Activated CD8-positive, alpha-beta T cell treated with anti-CD3 and anti-CD28 coated beads for 36 hours (primary cell): Measurements from ENCODE around the gene MYL3. TPM values are rescaled to one million over a fixed set of nuclear protein-coding genes. Genes with fewer than 3 reads are reported as not detected.

Experiments used
- ATAC-seq: fragments of 200-7000 bp; cut with Tn5 transposase; one replicate; pipeline ENCODE4 v1.10.0; 2021; ENCODE audit warnings: mild to moderate bottlenecking, moderate library complexity
- CTCF ChIA-PET: fragments of 350-600 bp; sonication (Branson Sonifier 250); formaldehyde crosslinking; loops from one replicate; lab custom pipeline; 2021; ENCODE audit warnings: antibody characterized with exemption; lab: Charles Lee
- POLR2A ChIA-PET: fragments of 350-600 bp; sonication (Branson Sonifier 250); formaldehyde crosslinking; loops from one replicate; lab custom pipeline; 2021; ENCODE audit warnings: antibody characterized with exemption; lab: Charles Lee
- DNase-seq: peaks from one replicate; pipeline ENCODE4 v3.0.0-alpha.2; 2020
- H3K27ac Mint-ChIP-seq: one replicate; pipeline ENCODE4 v1.8.0; 2021; ENCODE audit warnings: mild to moderate bottlenecking, mixed read lengths
- H3K27me3 Mint-ChIP-seq: one replicate; pipeline ENCODE4 v1.8.0; 2021; ENCODE audit warnings: mixed read lengths
- H3K36me3 Mint-ChIP-seq: one replicate; pipeline ENCODE4 v1.8.0; 2021; ENCODE audit warnings: low read depth, mixed read lengths
- H3K4me1 Mint-ChIP-seq: one replicate; pipeline ENCODE4 v1.8.0; 2021; ENCODE audit warnings: low read depth, mixed read lengths
- H3K4me3 Mint-ChIP-seq: one replicate; pipeline ENCODE4 v1.8.0; 2021; ENCODE audit warnings: mild to moderate bottlenecking, moderate library complexity, mixed read lengths
- H3K9me3 Mint-ChIP-seq: one replicate; pipeline ENCODE4 v1.8.0; 2021; ENCODE audit warnings: mixed read lengths
- intact Hi-C: fragments of 100-400 bp; cut with micrococcal nuclease; formaldehyde crosslinking; loops from one replicate; pipeline ENCODE4 v1.10.0; 2022
- total RNA-seq, 2 experiments: library from RNA; stranded (reverse); gene quantifications; one replicate each; pipeline ENCODE4 v1.2.3, GENCODE V29; 2021
- TF ChIP-seq, protein P1 (sequence below): fragments of 200-600 bp; IDR thresholded peaks from one replicate; pipeline ENCODE4 v1.8.0; 2022; ENCODE audit warnings: antibody characterized with exemption, mild to moderate bottlenecking

The MYL3 gene
- total RNA-seq, 2 experiments from 2014 or later = not detected

DNA sequence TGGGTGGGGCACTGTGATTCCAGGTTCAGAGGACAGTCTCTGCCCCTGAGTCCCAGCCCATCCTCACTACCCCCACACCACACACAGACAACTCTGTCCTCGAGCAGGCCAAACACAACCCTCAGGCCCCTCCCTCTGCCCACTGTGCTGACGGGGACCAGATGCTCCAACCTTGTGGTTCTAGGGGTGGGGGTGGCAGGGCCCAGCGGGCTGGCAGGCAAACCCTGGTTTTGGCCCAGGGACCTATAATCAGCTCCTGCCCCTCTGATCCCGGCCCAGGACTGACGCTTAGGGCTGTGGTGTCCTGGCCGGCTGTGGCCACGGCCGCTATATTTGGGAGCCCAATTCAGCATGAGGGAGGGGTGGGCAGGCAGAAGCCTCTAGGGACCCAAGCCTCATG lies 5.0 kb upstream of the MYL3 start:
- Mint-ChIP-seq H3K4me3 (no peak overlapping the region), H3K36me3 (no peaks in the 10 kb centered on the region), H3K27me3 (peaks cover 3% of the 10 kb centered on the region), H3K27ac (no peak overlapping the region), H3K4me1 (peaks cover 5% of the 10 kb centered on the region), H3K9me3 (no peaks in the 10 kb centered on the region)
- intact Hi-C loops = no loop called here
- no peak for ATAC-seq
- TF ChIP-seq, protein P1, sequence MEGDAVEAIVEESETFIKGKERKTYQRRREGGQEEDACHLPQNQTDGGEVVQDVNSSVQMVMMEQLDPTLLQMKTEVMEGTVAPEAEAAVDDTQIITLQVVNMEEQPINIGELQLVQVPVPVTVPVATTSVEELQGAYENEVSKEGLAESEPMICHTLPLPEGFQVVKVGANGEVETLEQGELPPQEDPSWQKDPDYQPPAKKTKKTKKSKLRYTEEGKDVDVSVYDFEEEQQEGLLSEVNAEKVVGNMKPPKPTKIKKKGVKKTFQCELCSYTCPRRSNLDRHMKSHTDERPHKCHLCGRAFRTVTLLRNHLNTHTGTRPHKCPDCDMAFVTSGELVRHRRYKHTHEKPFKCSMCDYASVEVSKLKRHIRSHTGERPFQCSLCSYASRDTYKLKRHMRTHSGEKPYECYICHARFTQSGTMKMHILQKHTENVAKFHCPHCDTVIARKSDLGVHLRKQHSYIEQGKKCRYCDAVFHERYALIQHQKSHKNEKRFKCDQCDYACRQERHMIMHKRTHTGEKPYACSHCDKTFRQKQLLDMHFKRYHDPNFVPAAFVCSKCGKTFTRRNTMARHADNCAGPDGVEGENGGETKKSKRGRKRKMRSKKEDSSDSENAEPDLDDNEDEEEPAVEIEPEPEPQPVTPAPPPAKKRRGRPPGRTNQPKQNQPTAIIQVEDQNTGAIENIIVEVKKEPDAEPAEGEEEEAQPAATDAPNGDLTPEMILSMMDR = no peak
- CTCF ChIA-PET = interaction anchor here (1.3 to 3.1 kb wide), 5 partner anchors 8 to 42 kb away, joined by 4 to 23 read pairs (median 6); no protein-coding TSS in a partner anchor
- POLR2A ChIA-PET = interaction anchor here (0.7 kb wide), 1 partner anchor 22 kb away, joined by 3 read pairs; no protein-coding TSS in a partner anchor
- DNase-seq = no peak

DNA sequence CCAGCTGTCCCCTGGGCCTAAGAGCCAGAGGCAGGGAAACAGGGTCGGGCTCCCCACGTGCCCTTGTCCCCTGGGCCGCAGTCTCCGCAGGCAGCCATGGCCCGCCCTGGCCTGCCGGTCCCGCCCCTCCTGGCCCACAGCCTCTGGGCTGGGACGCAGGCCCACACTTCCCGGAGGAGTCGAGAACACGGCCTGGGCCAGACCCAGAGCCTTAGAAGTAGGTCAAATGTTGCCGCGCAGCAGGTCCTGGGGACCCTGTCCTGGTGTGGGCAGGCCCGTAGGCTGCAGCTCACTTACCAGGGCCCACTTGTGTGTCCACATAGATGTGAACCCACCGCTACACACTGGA lies 4.3 kb upstream of the MYL3 start:
- Mint-ChIP-seq H3K4me1 (no peaks in the 10 kb centered on the region), H3K9me3 (no peaks in the 10 kb centered on the region), H3K4me3 (no peak overlapping the region), H3K36me3 (no peaks in the 10 kb centered on the region), H3K27me3 (no peaks in the 10 kb centered on the region), H3K27ac (no peak overlapping the region)
- TF ChIP-seq, protein P1 = no peak
- intact Hi-C loops = loop anchor here (2.0 kb wide), 2 partner anchors 27 to 41 kb away; no protein-coding TSS in a partner anchor
- DNase-seq (no peak), ATAC-seq (no peak)
- ChIA-PET POLR2A (interaction anchor here (0.7 kb wide), 1 partner anchor 21 kb away, joined by 3 read pairs; no protein-coding TSS in a partner anchor), CTCF (interaction anchor here (0.7 to 3.1 kb wide), 17 partner anchors 8 to 488 kb away, joined by 3 to 23 read pairs (median 5); no protein-coding TSS in a partner anchor)

- TF ChIP-seq, protein P1 = peak; percentile 84
- Mint-ChIP-seq H3K27me3 (no peaks in the 10 kb centered on the region), H3K9me3 (no peaks in the 10 kb centered on the region), H3K27ac (no peak overlapping the region), H3K4me3 (no peak overlapping the region), H3K36me3 (no peaks in the 10 kb centered on the region), H3K4me1 (no peaks in the 10 kb centered on the region)
- ATAC-seq (peak; percentile 81), DNase-seq (peak; percentile 87)
- POLR2A ChIA-PET = no interaction called here
- CTCF ChIA-PET = interaction anchor here (0.6 to 3.1 kb wide), 27 partner anchors 10 to 488 kb away, joined by 3 to 23 read pairs (median 4); no protein-coding TSS in a partner anchor
- intact Hi-C loops = loop anchor here (2.0 kb wide), 2 partner anchors 28 to 42 kb away; no protein-coding TSS in a partner anchor
These were observed 3.7 kb upstream of the MYL3 start for GRCh38 chr3:46866720-46867549.

DNA sequence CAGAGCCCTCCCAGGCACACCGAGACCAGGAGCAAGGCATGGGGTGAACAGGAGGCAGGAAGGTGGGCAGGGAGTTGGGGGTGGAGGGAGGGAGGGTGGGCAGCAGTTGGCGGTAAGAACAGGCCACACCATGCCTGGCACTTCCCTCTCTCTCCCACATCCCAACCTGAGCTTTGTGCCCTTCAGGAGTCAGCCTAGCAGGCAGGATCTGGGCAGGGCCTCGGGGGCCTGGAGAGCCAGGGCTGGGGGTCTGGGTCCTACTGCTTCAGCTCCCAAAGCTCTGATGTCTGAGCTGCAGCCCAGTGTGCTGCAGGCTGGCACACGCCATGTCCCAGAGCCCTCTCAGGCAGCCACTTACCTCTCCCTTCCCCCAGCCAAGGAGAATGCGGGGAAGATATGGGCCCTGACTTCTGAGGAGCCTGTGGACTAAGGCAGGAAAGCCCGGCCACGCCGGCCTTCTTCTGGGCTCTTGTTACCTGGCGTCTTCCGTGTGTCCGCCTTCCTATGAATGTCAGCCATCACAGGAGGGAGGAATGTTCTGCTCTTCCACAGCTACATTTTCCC lies 2.9 kb upstream of the MYL3 start:
- Mint-ChIP-seq H3K27ac (no peak overlapping the region), H3K36me3 (no peaks in the 10 kb centered on the region), H3K4me1 (no peaks in the 10 kb centered on the region), H3K9me3 (no peaks in the 10 kb centered on the region), H3K4me3 (no peak overlapping the region), H3K27me3 (no peaks in the 10 kb centered on the region)
- CTCF ChIA-PET = interaction anchor here (0.6 to 3.1 kb wide), 19 partner anchors 9 to 458 kb away, joined by 3 to 23 read pairs (median 4); no protein-coding TSS in a partner anchor
- POLR2A ChIA-PET = no interaction called here
- TF ChIP-seq, protein P1 = no peak
- ATAC-seq (no peak), DNase-seq (no peak)
- intact Hi-C loops = loop anchor here (2.0 kb wide), 2 partner anchors 29 to 43 kb away; no protein-coding TSS in a partner anchor
